Smooth muscle cell (in vitro differentiated cells): ENCODE measurements around the gene IMPG1. TPM values are rescaled to one million over a fixed set of nuclear protein-coding genes. Genes with fewer than 3 reads are reported as not detected.
"Not testable (repeated sequence)": the region's sequence is repeated elsewhere in the genome, so short reads cannot be mapped to it uniquely, and the experiment has no call there.

Experiments
- DNase-seq: peaks from one replicate; lab custom pipeline; 2025; ENCODE audit not compliant: unreplicated experiment; lab: John Stamatoyannopoulos, UW
- H2AFZ ChIP-seq: fragments of 200-600 bp; sonication (generic); 2 replicates; pipeline ENCODE4 v1.6.0; 2016; ENCODE audit warnings: antibody characterized with exemption, low read depth, mild to moderate bottlenecking
- H3F3A ChIP-seq: fragments of 200-600 bp; sonication (generic); 2 replicates; pipeline ENCODE4 v1.6.0; 2017; ENCODE audit warnings: antibody characterized with exemption, low read depth
- H3K27ac ChIP-seq: fragments of 200-600 bp; sonication (generic); 2 replicates; pipeline ENCODE4 v1.5.1; 2016; ENCODE audit warnings: low read depth, mild to moderate bottlenecking
- H3K27me3 ChIP-seq: fragments of 200-600 bp; sonication (generic); 2 replicates; pipeline ENCODE4 v1.6.1; 2016; ENCODE audit warnings: low read depth, mild to moderate bottlenecking
- H3K36me3 ChIP-seq: fragments of 200-600 bp; sonication (generic); 2 replicates; pipeline ENCODE4 v1.5.1; 2016; ENCODE audit warnings: low read depth
- H3K4me1 ChIP-seq: fragments of 200-600 bp; sonication (generic); 2 replicates; pipeline ENCODE4 v1.5.1; 2016; ENCODE audit warnings: low read depth
- H3K4me2 ChIP-seq: fragments of 200-600 bp; sonication (generic); 2 replicates; pipeline ENCODE4 v1.6.0; 2016; ENCODE audit warnings: mild to moderate bottlenecking
- H3K4me3 ChIP-seq: fragments of 200-600 bp; sonication (generic); 2 replicates; pipeline ENCODE4 v1.5.1; 2016; ENCODE audit warnings: mild to moderate bottlenecking
- H3K79me2 ChIP-seq: fragments of 200-600 bp; sonication (generic); 2 replicates; pipeline ENCODE4 v1.6.0; 2016; ENCODE audit warnings: low read depth, mild to moderate bottlenecking
- H3K9ac ChIP-seq: fragments of 200-600 bp; sonication (generic); 2 replicates; pipeline ENCODE4 v1.6.0; 2016; ENCODE audit warnings: low read depth
- H3K9me3 ChIP-seq: fragments of 200-600 bp; sonication (generic); replicated peaks from 2 replicates; pipeline ENCODE4 v1.5.1; 2016; ENCODE audit warnings: low read depth
- H4K20me1 ChIP-seq: fragments of 200-600 bp; sonication (generic); 2 replicates; pipeline ENCODE4 v1.6.0; 2016; ENCODE audit warnings: low read depth
- CTCF ChIP-seq: fragments of 200-600 bp; sonication (generic); IDR thresholded peaks from 2 replicates; pipeline ENCODE4 v1.5.1; 2017; ENCODE audit warnings: borderline replicate concordance, mild to moderate bottlenecking, antibody characterized with exemption; ENCODE audit not compliant: insufficient read depth, poor library complexity, severe bottlenecking
- WGBS: methylation state at CpG from one replicate; pipeline ENCODE4 v1.1.7; 2016; ENCODE audit warnings: low lambda C conversion rate; 5-methylcytosine and 5-hydroxymethylcytosine counted together
- polyA plus RNA-seq: library from polyadenylated mRNA; unstranded; fragments of >200 nt; fragmentation: Nextera tagmentation; extraction: Ambion mirVana; gene quantifications from 2 replicates; pipeline ENCODE4 v1.2.1, GENCODE V29; 2016
- total RNA-seq: library from RNA; depleted of rRNA; stranded (reverse); fragments of >200 nt; gene quantifications from 2 replicates; pipeline ENCODE4 v1.2.3, GENCODE V29; 2014

IMPG1 gene
- total and polyA plus RNA-seq, 2 experiments from 2014 or later = not detected

- Histone ChIP-seq H3K36me3 (no peaks in the 10 kb centered on the region), H2AFZ (no peak overlapping the region), H3F3A (no peaks in the 10 kb centered on the region), H3K79me2 (no peaks in the 10 kb centered on the region), H3K27ac (no peak overlapping the region), H3K4me2 (peak overlapping the region; percentile 22), H3K9me3 (no peaks in the 10 kb centered on the region), H3K4me3 (no peak overlapping the region), H3K9ac (no peak overlapping the region), H4K20me1 (no peaks in the 10 kb centered on the region), H3K27me3 (no peaks in the 10 kb centered on the region), H3K4me1 (no peaks in the 10 kb centered on the region)
- no peak for DNase-seq
- no peak for TF ChIP-seq CTCF
Observed at GRCh38 chr6:75913040-75913439, 159.4 kb downstream of the IMPG1 start.

GRCh38 chr6:75907444-75907843, 165.0 kb downstream of the IMPG1 start:
- Histone ChIP-seq H3K36me3 (no peaks in the 10 kb centered on the region), H3K4me3 (no peak overlapping the region), H3K9ac (no peak overlapping the region), H3K4me1 (no peaks in the 10 kb centered on the region), H2AFZ (no peak overlapping the region), H3K9me3 (no peaks in the 10 kb centered on the region), H3K79me2 (no peaks in the 10 kb centered on the region), H4K20me1 (no peaks in the 10 kb centered on the region), H3F3A (no peaks in the 10 kb centered on the region), H3K4me2 (no peak overlapping the region), H3K27ac (no peak overlapping the region), H3K27me3 (no peaks in the 10 kb centered on the region)
- 96% methylated on average over 2 of the region's 2 CpGs for WGBS
- DNase-seq = no peak
- TF ChIP-seq CTCF = no peak

GRCh38 chr6:75906871-75907270, 165.6 kb downstream of the IMPG1 start:
- no peak overlapping the region for H3K9ac ChIP-seq
- no peak overlapping the region for H2AFZ ChIP-seq
- H4K20me1 ChIP-seq = no peaks in the 10 kb centered on the region
- DNase-seq = no peak
- no peaks in the 10 kb centered on the region for H3K27me3 ChIP-seq
- WGBS = 73% methylated on average over 3 of the region's 3 CpGs
- H3K4me2 ChIP-seq = no peak overlapping the region
- H3K4me1 ChIP-seq = no peaks in the 10 kb centered on the region
- no peak overlapping the region for H3K4me3 ChIP-seq
- no peak for TF ChIP-seq CTCF
- H3K79me2 ChIP-seq = no peaks in the 10 kb centered on the region
- H3K27ac ChIP-seq = no peak overlapping the region
- H3F3A ChIP-seq = no peaks in the 10 kb centered on the region
- no peaks in the 10 kb centered on the region for H3K9me3 ChIP-seq
- H3K36me3 ChIP-seq = no peaks in the 10 kb centered on the region

GRCh38 chr6:75905129-75905528, 167.3 kb downstream of the IMPG1 start:
- H3K4me3 ChIP-seq, H3K4me2 ChIP-seq: not testable (repeated sequence)
- WGBS = 95% methylated on average over 14 of the region's 14 CpGs

GRCh38 chr6:75900216-75900615, 172.2 kb downstream of the IMPG1 start:
- not testable (repeated sequence) for H3K4me1 ChIP-seq, H4K20me1 ChIP-seq, H2AFZ ChIP-seq, H3K4me2 ChIP-seq, H3K27me3 ChIP-seq, DNase-seq, H3K4me3 ChIP-seq, H3K79me2 ChIP-seq, H3K9me3 ChIP-seq, H3K9ac ChIP-seq, H3K27ac ChIP-seq, H3K36me3 ChIP-seq, H3F3A ChIP-seq
- WGBS = 97% methylated on average over 1 of the region's 1 CpG

More at GRCh38 chr6:75905129-75905528, 167.3 kb downstream of the IMPG1 start:
- H2AFZ ChIP-seq, H3K27ac ChIP-seq, H3K4me1 ChIP-seq, H3K79me2 ChIP-seq, H3K36me3 ChIP-seq, H3F3A ChIP-seq, DNase-seq, H3K9me3 ChIP-seq, H3K27me3 ChIP-seq, H4K20me1 ChIP-seq, H3K9ac ChIP-seq: not testable (repeated sequence)
